GM21360 (cell line): ENCODE data around the gene COMMD2.

ENCODE experiments used
- ATAC-seq: cut with Tn5 transposase; IDR thresholded peaks from one replicate; pipeline ENCODE4 v1.9.1; 2021; ENCODE audit warnings: mild to moderate bottlenecking, moderate library complexity; ENCODE audit not compliant: unreplicated experiment

COMMD2 gene

DNA sequence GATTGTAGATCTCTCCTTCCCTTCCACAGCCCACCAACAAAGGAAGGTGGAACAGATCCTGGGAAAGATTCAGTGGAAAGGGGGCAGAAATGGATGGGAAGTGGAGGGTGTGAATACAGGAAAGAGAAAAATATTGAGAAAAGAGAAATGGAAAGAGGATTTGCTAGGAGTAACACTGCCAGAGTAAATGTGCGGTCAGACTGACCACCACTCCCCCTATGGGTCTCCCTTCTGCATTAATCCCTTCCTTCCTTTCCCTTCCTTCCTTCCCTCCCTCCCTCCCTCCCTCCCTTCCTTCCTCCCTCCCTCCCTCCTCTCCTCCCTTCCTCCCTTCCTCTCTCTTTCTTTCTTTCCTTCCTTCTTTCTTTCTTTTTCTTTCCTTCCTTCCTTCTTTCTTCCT, 12.0 kb upstream of the COMMD2 start:
- no peak for ATAC-seq

DNA sequence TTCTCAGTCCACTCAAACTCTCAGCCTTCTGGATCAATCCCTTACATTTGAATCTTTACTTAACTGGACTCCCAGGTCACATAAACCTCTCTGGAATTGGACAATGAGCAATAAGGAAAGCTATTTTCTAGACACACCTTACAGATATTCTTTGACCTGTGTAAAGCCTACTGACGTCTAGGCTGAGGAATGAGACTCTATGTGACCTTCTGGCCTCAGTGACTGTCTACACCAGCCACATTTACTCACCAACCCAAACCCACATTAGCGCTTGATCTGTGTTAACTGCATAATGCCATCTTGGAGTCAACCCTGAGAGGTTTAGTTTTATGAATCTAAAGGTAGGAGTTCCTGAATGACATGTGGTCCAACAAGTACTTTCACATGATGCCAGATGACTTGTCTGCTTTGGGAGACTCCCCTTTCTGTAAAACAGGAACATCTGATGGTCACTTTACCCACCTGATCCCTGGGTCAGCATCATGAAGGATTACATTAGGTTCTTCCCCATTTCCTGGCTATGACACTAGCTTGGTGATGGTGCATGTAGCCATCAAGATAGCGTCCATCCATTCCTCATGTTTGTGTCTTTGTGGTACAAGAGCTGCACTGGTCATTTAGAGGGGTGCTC, 11.4 kb upstream of the COMMD2 start:
- ATAC-seq: no peak

DNA sequence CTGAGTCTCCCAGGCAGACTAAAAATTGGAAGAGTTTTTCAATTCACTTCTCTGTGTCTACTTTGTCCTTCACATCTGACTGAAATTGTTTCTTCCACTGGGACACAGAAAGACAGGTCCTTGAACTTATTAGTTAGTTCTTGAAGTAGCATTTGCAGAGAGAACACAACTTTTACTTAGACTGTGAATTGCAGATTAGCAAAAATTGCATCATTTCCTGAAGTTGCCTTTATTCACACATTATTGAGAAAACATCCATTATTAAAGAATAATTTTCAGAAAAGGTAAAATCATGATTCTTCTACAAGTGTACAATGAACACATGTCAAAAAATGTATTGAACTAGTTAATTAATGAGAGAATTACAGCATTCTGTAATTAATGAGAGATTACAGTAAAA, 1.4 kb upstream of the COMMD2 start:
- ATAC-seq: no peak

DNA sequence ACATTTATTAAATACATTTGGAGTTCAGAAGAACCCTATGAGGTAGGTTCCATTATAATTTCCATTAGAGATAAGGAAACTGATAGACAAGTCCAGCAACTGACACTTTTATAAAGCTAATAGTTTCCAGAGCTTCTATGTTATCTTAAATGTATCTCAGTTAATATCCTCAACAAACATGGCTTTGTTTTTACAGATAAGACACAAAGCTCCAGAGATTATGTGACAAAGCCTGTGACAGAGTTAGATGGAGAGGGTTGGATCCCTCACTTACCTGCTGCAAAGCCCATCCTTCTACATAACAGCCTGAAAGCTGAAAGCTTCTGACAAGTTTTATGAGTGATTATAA, 473 bp upstream of the COMMD2 start:
- ATAC-seq: no peak

DNA sequence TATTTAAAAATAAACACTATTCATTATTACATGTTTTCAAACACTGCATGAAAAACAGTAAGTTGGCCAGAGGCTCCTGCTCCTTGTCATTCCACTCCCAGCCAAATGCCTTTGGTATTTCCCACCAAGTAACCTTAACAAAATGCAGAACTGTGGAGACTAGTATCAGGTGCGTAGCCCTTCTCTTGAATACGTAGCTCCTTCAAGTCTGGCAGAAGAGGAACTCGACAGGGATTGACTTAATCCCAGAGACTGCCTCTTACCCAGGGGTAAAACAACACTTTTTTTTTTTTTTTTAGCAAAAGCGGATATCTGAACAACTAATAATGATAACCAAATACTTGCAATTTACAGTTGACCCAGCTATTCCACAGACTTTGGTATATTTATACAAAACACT, 738 bp downstream of the COMMD2 start:
- no peak for ATAC-seq

DNA sequence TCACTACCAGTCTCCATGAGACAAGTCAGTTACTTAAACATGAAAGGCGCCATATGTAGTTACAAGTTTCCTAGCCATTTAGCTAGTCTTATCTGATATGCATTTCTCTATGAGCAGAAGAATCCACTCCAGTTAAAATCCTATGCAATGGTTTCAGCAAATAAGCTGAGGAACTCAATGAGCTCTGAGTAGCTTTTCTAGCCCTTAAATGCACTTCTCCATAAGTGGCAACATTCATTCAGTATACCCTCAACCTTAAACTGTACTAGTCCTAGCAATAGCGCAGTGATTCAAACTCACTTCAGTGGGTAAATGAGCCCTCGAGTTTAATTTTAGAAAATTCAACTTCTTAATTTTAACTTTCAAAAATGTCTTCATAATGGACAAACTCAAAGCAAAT, 7.7 kb downstream of the COMMD2 start:
- no peak for ATAC-seq

DNA sequence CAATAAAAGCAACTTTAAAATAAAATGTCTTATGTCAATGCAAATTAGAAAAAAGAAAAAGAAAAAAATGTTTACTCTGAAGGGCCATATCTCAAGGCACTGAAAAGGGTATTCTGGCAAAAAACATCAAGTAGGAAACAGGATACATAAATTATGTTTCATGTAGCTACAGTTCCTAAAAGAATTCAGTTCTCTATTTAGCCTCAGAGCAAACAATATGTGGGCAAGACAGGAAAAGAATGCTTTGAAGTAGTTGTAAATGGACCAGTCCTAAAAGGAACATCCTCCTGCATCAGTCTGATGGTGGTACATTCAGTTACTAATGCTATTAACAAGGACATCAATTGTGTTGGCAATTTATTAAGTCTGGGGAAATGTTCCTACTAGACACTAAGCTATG, 8.1 kb downstream of the COMMD2 start:
- ATAC-seq: no peak

DNA sequence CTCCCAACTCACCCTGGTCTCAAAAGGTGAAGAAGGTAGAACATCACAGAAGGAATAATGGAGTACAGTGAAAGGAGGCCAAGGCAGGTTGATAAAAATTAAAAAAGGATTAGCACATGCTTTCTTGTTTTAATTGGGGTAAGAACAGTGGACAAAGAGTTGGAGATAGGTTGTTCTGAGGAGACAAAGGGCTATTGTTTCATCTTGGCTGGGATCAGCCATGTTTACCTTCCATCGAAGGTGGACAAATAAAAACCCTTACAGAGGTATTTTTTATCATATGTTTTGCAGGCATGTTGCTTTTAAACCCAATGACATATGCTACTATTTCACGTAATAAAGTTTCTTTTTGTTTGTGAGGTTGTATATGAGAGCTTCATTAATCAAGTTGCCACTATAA, 12.9 kb downstream of the COMMD2 start:
- no peak for ATAC-seq

DNA sequence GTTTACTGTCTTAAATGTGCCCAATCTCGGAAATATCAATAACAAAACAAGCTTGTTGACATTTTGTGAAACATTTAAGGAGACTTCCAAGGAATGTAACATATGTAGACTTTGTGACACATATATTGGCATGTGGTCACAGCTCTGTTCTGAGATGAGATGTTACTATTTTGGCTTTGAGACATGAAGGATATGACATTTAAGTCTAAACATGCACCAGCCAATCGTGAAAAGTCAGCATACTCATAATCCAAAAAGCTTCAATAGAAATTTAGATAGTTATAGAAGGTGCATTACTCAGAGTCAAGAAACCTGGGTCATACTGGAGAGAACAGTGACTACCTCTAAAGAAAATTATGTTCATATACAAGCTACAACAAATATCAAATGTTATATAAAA, 13.4 kb downstream of the COMMD2 start:
- ATAC-seq: no peak

DNA sequence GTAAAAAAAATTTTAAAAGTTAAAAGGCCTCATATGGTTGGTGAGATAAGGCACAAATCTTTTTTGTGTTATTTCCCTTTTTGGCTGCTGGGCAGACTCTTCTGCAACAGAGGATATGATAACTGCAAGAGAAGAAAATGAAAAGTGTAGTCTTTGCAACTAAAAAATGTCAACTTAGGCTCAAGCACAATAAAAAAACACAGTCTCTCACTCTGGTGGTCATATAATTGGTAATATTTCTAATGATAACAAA, 15.4 kb downstream of the COMMD2 start:
- no peak for ATAC-seq

DNA sequence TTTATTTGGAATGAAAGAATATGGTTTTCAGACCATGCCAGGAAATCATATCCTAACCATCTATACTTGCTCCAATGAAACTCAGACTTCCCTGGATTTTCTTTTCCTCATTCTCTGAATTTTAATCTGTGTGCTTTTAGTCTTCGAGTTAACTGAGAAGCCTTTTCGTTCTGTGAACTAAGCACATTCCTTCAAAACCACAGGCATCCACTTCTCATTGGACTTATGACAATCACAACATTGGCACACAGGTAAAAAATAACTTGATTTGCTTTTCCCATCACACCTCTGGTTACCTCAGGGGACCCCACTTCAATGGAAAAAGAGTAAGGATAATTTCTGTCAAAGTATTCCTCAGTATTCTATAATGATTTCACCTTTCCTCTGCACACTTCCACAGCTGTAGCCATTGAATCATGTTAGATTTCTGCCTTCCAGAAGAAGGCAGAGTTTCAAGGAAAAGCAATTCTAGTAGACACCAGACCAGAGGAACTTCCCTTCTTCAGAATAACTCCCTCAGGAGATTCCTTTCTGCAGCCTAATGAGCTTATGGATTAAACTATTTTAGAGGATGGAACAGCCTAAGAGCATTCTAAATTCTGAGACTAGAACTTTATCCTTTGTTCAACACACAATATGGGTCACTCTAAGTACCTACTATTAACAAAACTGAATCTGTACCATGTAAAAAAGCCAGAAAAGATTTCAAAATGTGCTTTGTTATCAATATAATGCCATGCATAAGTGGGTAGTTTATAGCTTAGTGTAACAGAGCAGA, 15.9 kb downstream of the COMMD2 start:
- no peak for ATAC-seq

DNA sequence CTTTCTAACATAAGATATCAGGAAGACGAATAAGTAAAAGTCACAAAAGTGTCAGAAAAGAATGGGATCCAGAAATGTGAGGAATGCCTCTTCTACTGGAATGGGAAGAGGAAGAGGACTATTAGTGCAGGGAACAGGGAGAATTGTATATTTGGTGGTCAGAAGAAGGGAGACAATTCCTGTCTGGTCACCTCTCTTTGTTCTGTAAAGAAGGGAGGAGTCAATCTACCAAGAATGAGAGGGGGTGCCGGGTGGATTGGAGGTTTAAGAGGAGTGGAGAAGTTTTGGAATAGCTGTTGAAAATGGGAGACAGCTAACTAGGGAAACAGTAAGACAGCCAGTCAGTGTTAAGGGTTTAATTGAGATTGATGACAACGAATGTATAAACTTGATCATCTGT, 20.1 kb downstream of the COMMD2 start:
- no peak for ATAC-seq

DNA sequence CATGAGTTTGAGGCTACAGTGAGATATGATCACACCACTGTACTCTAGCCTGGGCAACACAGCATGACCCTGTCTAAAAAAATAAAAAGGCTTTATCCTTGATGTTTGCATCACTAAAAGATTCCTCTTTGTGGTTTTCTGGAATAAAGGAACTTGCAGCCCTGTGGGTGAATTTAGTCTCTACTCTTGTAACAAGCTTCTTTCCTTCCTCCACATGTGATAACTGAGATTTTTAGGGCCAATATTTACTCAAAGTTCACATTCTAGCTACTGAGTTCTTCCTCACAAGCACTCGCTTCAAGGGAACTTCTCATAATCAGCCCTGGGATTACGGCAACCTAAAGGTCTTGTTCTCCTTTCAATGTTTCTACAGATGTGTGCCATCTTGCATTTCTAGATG, 24.6 kb downstream of the COMMD2 start:
- no peak for ATAC-seq

DNA sequence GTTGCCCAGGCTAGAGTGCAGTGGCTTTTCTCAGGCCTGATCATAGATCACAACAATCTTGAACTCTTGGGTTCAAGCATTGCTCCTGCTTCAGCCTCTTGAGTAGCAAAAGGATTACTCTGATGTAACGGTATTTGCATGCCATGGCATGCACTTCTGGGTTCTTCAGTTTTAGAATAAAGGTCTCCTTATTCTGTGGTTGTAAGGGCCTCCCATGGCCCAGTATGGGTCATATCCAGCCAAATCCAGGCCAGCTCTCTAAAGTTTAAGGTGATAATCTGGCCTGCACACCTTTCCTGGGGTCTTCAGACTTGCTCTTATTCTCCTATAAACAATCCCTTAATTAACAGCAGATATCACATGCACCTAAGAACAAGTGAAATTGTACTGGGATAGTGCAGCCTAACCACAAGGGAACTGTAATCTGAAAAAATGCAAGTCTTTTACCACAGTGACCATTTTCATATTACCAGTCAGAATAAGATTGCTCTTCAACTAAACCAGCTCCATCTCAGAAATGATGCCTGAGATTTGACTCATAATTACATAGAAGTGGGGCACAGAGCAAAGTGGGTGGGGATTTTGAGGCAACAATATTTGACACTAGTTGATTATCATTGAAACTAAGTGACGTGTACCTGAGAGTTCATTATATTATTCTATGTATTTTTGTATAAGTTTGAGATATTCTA, 25.4 kb downstream of the COMMD2 start:
- ATAC-seq: peak; percentile 85

DNA sequence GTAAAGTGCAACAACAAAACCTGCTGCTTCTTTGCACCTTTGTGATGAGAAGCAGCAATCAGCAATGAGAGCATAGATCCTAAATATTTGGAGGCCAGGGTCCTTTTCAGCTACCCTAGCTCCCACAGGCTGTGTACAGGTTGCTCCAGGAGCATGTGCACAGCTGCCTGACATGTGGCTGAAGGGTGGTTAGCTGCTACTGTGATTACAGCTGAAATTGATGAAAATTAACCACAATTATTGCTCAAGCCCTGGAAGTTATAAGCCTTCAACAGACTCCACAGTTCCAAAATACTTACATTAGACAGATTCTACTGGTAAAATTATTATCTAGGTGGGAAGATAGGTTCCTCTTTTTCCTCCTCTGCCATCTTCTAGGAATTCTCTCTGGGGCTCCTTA, 28.5 kb downstream of the COMMD2 start:
- ATAC-seq: no peak

DNA sequence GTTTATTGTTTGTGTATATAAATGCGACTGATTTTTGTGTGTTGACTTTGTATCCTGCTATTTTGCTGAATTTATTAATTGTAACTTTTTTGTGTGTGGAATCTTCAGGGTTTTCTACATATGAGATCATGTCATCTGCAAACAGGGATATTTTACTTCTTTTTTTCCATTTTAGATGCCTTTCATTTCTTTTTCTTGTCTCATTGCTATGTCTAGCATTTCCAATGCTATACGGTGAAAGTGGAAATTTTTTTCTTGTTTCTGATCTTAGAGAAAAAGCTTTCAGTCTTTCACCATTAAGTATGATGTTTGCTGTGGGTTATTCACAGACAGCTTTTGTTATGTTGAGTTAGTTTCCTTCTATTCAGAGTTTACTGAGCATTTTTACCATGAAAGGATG, 31.4 kb downstream of the COMMD2 start:
- ATAC-seq: no peak

DNA sequence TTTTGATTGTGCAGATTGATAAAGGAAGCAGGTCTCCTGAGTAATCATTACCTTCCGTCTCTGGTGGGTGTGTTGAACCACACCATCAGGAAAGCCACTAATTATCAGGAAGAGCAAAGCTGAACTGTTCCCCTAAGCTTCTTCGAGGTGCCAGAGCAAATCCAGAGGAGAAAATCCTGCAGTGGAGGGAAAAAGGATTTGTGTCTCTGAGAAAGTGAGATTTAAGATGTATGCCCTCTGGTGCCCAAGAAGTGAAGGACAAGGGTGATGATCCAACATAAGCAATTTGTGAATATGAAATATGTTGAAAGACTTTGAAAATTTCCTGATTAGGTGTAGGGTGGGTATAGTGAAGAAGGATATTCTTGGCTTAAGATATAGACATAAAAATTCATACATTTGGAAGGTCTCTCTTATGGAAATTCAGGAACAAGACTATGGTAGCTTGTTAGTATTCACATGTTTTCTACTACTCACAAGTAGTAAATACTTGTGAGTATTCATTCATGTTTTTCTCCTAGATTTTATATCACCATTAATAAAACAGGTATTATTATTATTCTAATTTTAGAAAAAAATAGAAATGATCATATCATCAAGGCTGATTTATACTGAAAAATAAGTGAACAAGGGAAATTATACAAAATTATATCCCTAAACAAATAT, 34.8 kb downstream of the COMMD2 start:
- no peak for ATAC-seq

DNA sequence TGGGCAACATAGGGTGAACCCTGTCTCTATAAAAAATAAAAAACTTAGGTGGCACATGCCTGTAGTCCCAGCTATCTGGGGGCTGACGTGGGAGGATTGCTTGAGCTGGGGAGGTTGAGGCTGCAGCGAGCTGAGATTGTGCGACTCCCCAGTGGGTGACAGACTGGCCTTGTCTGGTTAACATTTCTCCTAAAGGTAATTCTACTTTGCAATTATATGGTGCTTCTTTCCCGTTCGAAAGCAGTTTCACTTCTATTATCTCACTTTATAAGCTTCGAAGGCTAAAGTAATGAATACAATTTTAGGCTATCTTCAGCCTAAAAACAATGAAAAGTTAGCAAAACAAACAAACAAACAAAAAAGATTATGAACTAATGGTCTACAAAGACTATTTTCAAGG, 35.3 kb downstream of the COMMD2 start:
- ATAC-seq: no peak

DNA sequence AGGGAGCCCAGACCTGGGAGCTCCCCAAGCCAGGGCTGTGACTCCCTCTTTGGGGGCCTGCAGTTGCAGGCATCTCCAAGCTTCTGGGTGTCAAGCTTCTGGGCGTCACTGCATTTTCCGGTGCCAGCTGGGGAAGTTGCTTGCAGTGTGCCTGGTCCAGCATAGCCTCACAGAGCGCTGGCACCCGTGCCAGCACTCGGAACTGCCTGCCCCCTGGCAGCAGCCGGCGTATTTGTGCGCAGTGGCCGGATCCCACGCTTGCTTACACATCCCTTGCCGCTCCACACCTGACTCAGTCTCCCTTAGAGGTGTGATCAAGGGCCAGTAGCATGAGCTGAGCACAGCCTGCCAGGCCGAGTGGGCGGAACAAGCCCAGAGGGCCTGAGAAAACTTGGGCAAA, 37.0 kb downstream of the COMMD2 start:
- no peak for ATAC-seq

DNA sequence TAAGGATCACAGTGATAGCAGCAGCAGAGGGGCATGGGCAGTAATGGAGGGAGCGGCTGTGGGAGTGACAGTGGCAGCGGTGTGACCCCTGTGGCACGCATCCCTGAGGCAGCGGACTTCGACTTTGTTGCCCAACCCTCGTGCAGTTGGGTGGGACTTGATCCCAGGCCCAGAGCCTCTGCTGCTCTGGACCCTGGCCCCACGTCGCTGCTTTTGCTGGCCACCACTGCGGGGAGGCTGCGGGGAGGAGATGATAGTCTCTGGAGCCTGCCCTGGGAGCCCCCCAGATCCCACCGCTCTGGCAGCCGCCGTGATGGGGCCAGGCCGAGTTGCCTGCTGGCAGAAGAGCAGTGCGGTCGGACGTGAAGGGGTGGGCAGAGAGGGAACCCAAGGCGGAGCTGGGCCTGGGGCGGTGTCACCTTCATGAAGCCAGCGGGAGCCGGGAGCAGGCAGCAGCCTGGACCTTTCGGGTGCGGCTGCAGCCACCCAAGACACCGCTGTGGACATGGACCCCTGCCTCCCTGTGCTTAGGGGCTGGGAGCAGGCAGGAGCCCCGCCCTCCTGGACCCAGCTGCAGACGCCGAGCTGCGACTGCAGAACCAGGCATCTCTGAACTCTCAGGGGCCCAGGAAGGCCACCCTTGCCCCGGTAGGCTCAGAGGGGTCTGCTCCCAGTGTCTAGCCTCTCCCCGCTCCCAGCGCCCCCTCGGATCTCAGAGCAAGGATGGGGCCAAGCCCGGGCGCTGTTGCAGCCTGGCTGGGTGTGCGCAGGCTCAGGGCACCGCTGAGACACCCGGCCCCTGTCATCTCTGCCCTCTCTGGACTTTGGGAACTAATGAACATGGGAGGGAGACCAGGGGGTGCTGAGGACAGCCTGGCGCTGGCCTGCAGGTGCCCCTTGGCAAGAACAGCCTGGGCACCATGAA, 38.3 kb downstream of the COMMD2 start:
- ATAC-seq: no peak

DNA sequence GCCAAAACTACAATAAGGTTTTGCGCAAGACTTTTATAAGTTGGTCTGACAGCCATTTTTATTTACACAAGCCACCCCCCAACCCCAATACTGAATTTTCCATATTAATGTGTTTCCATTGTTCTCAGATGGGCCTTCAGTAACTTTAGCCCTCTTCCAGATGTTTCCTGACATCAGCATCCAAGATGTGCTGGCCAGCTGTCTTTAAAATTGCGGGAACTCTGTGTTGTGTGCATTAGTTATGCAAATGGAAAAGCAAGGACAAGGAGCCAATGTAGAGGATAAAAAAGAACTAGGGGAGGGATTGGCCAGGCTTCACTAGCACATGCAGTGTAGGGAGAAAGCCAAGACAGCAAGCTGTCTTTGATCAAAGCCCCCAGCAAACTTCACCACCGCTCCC, 45.4 kb downstream of the COMMD2 start:
- ATAC-seq: no peak
